ENCODE measurements around the gene ARPC5L.
A peak's percentile ranks its signal among the peaks of the same experiment; 100 is the strongest.

The ARPC5L gene

GRCh38 chr9:124868511-124869465 lies 6.9 kb downstream of the ARPC5L start:
- DNase-seq: peak; percentile 92

DNA sequence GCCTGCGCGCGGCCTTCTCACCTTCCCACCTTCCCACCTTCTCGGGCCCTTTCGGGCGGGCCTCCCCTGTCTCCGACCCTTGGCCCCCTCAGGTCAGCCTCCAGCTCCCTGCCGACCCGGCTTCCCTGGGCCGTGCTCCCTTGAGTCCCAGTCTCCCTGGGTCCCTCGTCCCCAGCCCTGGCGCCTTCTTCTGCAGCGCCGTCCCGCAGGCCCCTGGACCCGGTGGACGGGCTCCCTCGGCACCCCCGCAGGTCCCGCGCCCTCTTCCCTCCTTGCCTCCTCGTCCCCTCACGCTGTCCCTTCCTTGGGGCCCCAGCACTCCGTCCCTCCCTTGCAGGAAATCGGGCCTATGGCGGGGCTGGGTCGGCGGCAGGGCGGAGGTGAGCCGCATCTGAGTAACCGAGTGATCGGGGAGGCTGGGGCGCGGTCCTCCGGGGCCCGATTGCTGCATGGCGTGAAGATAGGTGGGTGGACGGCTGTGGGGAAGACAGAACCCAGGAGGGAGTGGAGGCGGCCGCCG lies 7.6 kb downstream of the ARPC5L start:
- DNase-seq: peak; percentile 60

DNA sequence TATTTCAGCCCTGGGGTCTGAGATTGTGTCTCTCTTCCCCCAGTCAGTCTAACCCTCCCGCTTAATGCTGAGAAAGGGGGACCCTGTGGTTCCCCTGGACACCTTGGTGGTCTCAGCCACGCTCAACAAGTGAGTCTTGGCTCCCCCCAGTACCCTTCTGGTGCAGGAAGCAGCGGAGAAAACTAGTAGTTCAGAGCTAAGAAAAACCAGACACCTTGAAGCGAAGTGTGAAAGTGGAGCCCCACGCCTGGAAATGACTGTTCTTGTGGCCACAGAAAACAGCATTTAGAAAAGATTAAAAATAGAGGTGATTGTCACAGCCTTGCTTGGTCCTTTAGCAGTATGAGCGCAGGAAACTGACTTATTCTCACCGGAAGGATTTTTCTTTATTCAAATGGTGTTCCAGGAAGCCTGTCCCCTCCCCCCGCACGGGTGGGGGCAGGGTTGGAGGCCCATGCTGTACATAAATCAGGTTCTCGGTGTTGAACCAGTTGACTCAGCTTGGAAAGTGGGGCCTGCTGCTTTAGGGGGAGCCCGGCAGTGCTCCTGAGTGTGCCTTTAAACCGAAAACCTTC lies 8.1 kb downstream of the ARPC5L start:
- DNase-seq: peak; percentile 94

GRCh38 chr9:124870723-124871122 lies 8.8 kb downstream of the ARPC5L start:
- DNase-seq: no peak

- no peak for DNase-seq
Measured at GRCh38 chr9:124871156-124871561, 9.2 kb downstream of the ARPC5L start.

DNA sequence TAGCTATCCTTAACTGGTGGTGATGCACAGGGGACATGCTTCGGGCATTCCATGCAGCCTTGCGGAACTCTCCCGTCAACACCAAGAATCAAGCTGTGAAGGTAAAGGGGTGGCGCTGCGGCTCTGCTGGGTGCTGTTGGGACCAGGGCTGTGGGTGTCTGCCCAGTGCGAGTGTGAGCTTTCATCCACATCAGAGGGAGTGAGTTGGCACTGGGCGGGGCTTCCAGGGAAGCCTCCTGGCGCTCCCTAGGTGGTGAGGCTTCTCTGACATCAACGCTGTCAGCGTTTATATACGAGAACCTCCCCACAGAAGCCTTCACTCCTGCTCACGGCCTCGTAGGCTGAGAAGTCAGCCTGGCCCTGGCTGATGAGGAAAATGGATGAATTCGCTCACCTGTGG lies 11.7 kb downstream of the ARPC5L start:
- no peak for DNase-seq

GRCh38 chr9:124875501-124875900 lies 13.6 kb downstream of the ARPC5L start:
- no peak for DNase-seq

DNA sequence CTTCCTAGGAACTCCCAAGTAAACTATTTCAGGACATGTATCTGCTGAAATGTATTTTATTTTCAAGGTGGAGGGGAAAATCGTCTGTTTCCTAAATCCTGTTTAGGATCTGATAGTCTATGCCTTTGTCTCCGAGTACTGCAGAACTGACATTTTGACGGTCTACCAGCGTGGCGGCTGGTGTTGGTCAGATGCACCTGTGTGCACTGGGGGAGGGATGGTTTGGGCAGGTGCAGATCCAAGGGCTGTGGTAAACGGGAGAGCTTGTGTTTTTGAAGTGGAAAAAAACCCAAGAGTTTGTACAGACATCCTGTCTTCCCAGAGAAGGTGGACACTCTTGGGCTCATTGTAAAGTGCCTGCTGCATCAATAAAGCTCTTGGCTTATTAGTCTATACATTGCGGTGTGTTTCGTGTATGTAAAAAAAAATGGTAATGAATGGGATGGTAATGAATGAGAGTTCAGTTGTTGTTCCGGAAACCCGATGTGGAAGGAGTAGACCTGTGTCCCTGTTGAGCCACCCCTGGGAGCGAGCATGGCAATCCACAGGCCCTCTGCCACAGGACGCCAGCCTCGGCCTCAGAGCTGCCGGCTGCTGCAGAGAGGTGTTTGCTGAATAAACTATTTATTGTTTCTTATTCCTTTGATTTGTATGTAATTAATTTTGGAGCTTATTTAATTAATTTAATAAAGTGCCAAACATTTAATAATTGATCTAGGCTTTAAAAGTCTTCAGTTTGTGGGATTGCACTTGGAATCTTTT lies 15.3 kb downstream of the ARPC5L start:
- no peak for DNase-seq

GRCh38 chr9:124878021-124878420 lies 16.1 kb downstream of the ARPC5L start:
- DNase-seq: no peak

DNA sequence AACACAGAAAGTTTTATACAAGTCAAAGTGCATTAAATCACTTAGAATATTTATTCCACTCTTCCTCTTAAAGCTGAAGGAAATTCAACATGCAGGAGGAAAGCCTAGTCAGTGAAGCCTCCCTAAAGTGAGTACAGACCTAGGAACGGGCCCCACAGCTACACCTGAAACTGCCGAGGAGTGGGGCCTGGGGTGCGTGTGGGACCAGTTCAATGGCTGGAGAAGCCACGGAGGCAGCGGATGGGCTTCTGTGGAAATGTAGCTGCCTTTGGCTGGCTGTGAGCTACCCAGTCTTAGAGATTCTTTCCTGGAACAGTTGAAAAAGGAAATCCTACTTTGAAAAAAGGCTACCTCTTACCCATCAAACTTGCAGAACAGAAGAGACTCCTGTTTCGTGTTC lies 16.6 kb downstream of the ARPC5L start:
- DNase-seq: no peak

DNA sequence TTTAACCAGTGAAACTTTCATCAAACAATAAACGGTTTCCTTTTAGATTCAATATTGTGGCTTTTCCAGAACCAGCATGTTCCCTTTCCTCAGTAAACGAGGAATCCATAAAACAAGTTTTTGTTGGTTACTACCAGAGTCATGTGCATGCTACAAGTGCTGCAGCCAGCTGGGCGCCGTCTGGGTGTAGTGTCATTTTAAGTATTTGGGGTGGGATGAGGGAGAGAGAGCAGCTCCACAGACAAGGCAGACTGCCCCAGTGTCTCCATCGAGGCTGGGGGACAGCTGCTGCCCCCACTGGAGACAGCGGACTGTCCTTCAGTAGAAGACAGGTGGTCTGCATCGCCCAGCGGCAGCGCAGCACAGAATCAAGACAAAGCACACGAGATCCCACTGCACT lies 17.3 kb downstream of the ARPC5L start:
- DNase-seq: no peak

DNA sequence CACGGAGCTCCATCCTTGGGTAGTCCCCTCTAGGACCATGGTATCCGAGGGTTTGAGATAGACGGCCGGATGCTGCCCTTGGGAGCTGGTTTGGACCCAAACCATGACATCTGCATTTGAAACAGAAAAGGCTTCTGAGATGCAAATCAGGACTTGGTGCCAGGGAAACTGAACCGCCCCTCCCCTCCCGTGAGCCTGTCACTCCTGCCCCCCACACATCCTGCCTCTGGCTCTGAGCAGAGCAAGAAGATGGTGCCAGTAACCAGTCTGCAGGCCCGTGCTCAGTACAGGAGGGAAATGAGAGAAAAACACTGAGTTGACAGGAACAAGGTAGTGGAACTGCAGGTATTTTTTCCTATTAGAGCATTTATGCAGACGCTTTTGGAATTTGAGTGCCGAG lies 18.6 kb downstream of the ARPC5L start:
- no peak for DNase-seq

DNA sequence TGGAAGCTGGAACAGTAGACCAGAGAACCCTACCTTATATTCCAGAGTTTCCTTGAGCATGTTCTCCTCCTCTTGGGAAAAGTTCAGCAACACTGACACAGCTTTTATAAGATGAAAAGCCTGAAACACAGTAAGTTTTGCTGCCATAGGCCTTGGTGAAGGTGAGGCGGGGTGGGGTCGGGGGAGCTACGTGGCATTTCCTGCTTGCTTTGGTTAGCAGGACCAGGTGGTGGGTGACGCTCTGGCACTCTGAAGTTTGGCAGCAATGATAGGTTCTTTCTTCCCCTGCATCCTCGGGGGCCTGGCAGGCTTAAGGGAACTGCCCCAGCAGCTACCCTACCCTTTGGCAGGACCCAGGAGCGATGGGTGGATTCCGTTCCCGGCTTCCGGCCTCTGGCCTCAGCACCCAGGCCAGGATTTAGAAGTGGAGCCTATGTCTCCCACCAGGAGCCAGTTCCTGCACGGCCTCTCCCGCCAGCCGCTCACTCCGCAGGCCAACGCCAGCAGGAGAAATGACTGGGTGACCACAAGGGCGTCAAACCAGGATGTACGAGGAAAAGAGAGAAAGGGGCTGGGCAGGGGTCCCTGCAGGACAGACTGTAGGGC lies 19.3 kb downstream of the ARPC5L start:
- no peak for DNase-seq

GRCh38 chr9:124882231-124882630 lies 20.3 kb downstream of the ARPC5L start:
- DNase-seq: no peak

DNA sequence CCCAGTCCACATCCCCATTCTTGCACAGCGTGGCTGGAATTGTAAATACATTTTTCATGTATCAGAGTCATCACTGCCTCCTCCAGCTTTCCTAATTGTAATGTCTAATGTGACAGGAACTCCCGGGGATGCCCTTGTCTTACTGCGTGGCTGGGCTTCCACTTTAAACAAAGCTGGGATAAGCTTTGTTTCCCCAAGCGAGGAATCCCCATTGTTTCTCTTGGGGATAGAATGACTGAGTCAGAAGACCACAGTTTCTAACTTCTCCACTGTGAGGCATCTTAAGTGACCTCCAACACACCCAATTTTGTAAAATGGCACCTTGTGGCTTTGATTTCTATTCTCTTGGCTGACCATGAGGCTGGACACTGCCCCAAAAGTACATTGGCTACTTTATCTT lies 22.4 kb downstream of the ARPC5L start:
- no peak for DNase-seq

DNA sequence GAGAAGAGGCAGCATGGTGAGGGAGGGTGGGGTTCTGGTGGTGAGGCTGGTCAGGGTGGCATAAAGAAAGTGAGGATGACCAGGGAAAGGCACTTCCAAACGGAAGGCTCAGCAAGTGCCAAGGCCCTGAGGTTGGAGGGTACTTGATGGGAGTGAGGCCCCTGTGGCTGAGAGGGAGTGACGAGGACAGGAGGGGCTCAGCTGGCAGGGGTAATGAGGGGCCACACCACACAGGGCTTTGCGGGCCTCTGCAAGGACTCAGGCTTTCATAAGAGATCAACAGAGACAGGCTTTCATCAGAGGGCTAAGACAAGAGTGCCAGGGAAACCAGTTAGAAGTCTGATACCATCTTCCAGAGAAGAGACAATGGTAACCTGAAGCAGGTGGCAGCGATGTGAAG lies 23.6 kb downstream of the ARPC5L start:
- no peak for DNase-seq

DNA sequence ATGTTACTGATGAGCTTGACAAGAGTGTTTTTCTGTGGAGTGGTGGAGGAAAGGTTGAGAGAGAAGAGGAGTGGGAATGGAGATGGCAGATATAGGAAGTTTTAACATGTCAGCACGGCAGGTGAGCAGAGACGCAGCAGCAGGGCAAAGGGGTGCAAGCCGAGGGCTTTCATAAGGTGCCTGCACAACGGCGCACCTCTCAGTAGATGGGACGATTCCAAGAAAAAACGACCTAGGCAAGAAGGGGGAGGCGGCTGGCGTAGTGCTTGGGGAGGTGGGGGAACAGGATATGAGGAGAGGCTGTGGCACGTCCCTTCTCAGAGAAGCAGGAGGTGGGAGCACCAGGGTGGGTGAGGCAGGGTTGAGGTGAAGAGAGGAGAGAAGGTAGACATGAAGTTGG lies 24.5 kb downstream of the ARPC5L start:
- DNase-seq: no peak

GRCh38 chr9:124886866-124887492 lies 25.0 kb downstream of the ARPC5L start:
- no peak for DNase-seq

DNA sequence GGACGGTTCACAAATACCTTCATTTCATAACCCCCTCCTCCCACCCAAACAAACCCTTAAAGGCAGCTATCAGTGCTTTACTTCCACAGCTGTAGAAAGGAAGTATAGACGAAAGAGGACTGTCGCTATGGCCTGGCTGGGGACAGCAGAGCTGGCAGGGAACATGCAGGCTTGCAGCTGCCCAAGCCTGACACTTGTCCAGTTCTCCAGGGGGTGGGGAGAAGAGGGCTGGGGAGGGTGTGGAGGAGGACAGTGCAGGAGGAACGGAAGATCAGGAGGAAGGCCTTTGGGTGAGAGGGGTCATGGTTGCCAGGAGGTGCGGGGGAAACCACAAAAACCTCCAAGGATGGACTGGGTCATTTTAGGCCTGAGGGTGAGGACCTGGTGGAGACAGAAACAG lies 25.9 kb downstream of the ARPC5L start:
- DNase-seq: no peak

- DNase-seq: no peak
Measured at GRCh38 chr9:124889006-124889405, 27.1 kb downstream of the ARPC5L start.

- no peak for DNase-seq
Measured at GRCh38 chr9:124890179-124890578, 28.2 kb downstream of the ARPC5L start.

GRCh38 chr9:124894035-124894740 lies 32.3 kb downstream of the ARPC5L start:
- no peak for DNase-seq

All from stimulated activated CD4-positive, alpha-beta T cell treated with anti-CD3 and anti-CD28 coated beads, Interleukin-1b, Interleukin-23, amount 100 ng/mL, for 48 hours (primary cell).